GM19099 (cell line): Measurements from ENCODE around the gene ZC2HC1B.

ENCODE experiments used
- POLR2A ChIP-seq: IDR thresholded peaks from 3 replicates; pipeline ENCODE4 v1.6.1; 2011; ENCODE audit warnings: low read depth; ENCODE audit not compliant: insufficient read length; ENCODE audit errors: extremely low read depth

The ZC2HC1B gene

DNA sequence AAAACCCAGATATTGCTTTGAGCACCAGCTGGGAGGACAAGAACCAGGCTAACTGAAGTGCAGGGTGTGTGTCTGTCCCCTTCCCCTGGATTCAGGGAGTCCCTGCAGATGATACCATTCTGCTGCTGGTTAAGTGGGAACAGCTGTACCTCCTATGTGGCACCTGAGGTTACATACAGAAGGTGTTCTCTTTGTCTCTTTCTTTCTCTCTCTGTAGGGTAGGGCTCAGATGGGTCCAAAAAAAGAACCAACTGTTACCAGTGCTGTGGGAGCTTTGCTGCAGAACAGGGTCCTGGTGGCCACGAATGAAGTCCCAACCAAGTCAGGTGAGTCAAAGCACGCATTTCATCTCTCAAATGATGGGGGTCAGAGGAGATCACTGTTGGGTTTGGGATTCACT is 38.6 kb downstream of the ZC2HC1B start:
- TF ChIP-seq POLR2A: no peak

DNA sequence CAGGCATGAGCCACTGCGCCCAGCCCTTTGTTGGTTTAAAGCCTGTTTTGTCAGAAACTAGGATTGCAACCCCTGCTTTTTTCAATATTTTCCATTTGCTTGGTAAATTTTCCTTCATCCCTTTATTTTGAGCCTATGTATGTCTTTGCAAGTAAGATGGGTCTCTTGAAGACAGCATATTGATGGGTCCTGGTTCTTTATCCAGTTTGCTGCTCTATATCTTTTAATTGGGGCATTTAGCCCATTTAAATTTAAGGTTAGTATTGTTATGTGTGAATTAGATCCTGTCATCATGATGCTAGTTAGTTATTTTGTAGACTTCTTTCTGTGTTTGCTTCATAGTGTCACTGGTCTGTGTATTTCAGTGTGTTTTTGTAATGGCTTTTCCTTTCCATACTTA is 46.8 kb downstream of the ZC2HC1B start:
- TF ChIP-seq POLR2A: no peak

DNA sequence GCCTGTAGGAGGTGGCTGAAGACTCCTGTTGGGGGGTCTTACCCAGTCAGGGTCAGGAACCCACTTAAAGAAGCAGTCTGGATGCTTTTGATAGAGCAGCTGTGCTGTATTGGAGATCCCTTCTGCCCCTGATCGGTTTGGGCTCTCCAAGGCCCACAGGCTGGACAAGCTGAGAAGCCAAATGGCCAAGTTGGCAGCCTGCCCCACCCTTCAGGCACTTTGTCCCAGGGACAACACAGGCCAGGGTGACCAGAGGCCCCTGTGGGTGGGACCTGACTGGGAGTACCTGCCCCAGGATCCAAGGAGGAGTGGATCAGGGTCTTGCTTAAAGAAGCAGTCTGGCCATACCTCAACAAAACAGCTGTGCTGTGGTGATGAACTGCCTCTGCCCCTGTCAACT is 48.4 kb downstream of the ZC2HC1B start:
- TF ChIP-seq POLR2A: no peak

- TF ChIP-seq POLR2A: no peak
Measured at GRCh38 chr6:143928853-143929252, 64.6 kb downstream of the ZC2HC1B start.

GRCh38 chr6:143929975-143930374 is 65.7 kb downstream of the ZC2HC1B start:
- TF ChIP-seq POLR2A: no peak

GRCh38 chr6:143934331-143934730 is 70.1 kb downstream of the ZC2HC1B start:
- no peak for TF ChIP-seq POLR2A

- no peak for TF ChIP-seq POLR2A
Measured at GRCh38 chr6:143934867-143935266, 70.6 kb downstream of the ZC2HC1B start.

DNA sequence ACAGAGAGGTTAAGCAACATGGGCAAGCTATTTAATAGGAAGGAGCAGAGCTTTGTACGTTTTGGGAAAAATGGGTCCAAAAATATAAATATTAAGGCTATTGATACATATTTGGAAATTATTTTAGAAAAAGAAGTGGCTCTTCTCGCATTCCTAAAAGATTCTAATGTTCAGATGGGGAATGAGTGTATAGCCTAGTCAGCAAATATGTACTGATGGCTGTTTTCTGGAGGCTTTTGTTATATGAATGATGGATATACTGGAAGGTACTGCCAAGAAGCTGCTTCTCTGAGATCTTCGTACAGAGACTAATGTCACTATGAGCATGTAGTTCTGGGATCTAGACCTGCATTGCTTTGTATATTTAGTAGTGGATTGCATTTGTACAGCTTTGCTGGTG is 72.1 kb downstream of the ZC2HC1B start:
- no peak for TF ChIP-seq POLR2A

GRCh38 chr6:143936778-143937667 is 72.7 kb downstream of the ZC2HC1B start:
- no peak for TF ChIP-seq POLR2A

DNA sequence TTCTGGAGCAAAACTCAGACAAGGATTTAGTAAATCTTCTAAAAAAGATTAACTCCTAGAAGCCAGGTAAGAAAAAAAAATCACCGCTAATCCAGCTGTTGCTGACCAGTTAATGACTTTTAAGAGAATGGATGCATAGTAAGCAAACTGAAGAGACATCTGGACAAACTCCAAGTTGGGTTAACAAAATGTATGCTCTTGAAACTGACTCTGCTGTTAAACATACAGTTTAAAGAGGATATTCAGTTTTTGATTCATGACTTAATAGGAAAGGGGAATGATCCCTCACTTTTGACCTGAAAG is 73.3 kb downstream of the ZC2HC1B start:
- no peak for TF ChIP-seq POLR2A

- no peak for TF ChIP-seq POLR2A
Measured at GRCh38 chr6:143939364-143939763, 75.1 kb downstream of the ZC2HC1B start.

GRCh38 chr6:143940011-143940597 is 75.8 kb downstream of the ZC2HC1B start:
- TF ChIP-seq POLR2A: no peak

DNA sequence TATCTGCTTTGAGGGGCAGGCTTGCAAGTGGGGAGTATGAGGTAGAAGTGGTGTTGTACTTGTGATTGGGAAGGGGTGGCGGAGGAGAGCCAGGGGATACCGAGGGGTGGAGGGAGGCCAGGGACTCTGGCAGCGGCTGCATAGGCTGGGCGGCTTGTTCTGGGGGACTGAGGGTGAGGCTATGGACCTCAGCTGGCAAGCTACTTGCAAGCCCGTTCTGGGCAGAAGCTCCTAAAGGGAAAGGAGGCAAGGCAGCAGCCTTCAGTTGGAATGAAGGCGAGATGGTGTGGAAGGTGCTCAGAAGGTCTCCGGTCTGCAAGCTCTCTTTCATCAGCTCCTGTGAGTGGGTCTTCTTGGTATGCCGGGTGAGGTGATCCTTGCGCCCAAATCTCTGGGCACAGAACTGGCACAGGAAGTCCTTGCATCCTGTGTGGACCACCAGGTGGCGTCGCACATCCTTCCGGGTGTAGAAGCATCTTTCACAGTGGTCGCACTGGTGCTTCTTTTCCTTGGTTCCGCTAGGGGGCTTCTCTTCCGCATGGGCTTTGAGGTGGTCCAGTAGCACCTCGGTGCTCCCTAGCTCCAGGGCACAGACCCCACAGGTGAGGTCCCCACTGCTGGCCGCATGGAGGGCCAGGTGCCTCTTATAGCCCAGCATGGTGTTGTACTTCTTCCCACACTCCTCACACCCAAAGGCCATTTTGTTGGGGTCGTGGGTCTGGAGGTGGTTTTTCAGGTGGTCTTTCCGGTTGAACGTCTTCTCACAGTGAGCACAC is 77.8 kb downstream of the ZC2HC1B start:
- TF ChIP-seq POLR2A: no peak

GRCh38 chr6:143948208-143948607 is 83.9 kb downstream of the ZC2HC1B start:
- no peak for TF ChIP-seq POLR2A

GRCh38 chr6:143949535-143949934 is 85.3 kb downstream of the ZC2HC1B start:
- TF ChIP-seq POLR2A: no peak

GRCh38 chr6:143949962-143950361 is 85.7 kb downstream of the ZC2HC1B start:
- TF ChIP-seq POLR2A: no peak
